HEK293 (cell line): ENCODE results near the gene MMAB.

Source experiments
- CTCF ChIP-seq: fragments of 450-650 bp; formaldehyde crosslinking; IDR thresholded peaks from 2 replicates; pipeline ENCODE4 v1.5.1; 2016; ENCODE audit warnings: missing biosample characterization, missing genetic modification characterization
- PRDM10 ChIP-seq: fragments of 450-650 bp; formaldehyde crosslinking; IDR thresholded peaks from 2 replicates; pipeline ENCODE4 v1.5.1; 2016; ENCODE audit warnings: missing biosample characterization, missing genetic modification characterization
- ZBTB26 ChIP-seq: fragments of 450-650 bp; formaldehyde crosslinking; optimal IDR thresholded peaks from 2 replicates; pipeline ENCODE3; 2016; ENCODE audit warnings: missing biosample characterization, mild to moderate bottlenecking, missing genetic modification characterization
- ZBTB8A ChIP-seq: fragments of 450-650 bp; formaldehyde crosslinking; IDR thresholded peaks from 2 replicates; pipeline ENCODE4 v1.5.1; 2016; ENCODE audit warnings: missing biosample characterization, missing genetic modification characterization
- ZNF394 ChIP-seq: fragments of 450-650 bp; formaldehyde crosslinking; IDR thresholded peaks from 2 replicates; pipeline ENCODE4 v1.5.1; 2016; ENCODE audit warnings: missing biosample characterization, missing genetic modification characterization, mild to moderate bottlenecking, moderate library complexity, borderline replicate concordance
- ZNF518A ChIP-seq: fragments of 450-650 bp; formaldehyde crosslinking; conservative IDR thresholded peaks from 2 replicates; pipeline ENCODE4 v1.5.1; 2016; ENCODE audit warnings: low read depth, missing biosample characterization, missing genetic modification characterization
- ZNF530 ChIP-seq: fragments of 450-650 bp; formaldehyde crosslinking; IDR thresholded peaks from 2 replicates; pipeline ENCODE4 v1.5.1; 2016; ENCODE audit warnings: low read depth, missing biosample characterization, missing genetic modification characterization
- ZNF654 ChIP-seq: fragments of 450-650 bp; formaldehyde crosslinking; IDR thresholded peaks from 2 replicates; pipeline ENCODE4 v1.5.1; 2016; ENCODE audit warnings: low read depth, missing biosample characterization, missing genetic modification characterization
- ZNF785 ChIP-seq: fragments of 450-650 bp; formaldehyde crosslinking; IDR thresholded peaks from 2 replicates; pipeline ENCODE4 v1.5.1; 2016; ENCODE audit warnings: missing biosample characterization, missing genetic modification characterization

GRCh38 chr12:109518820-109519665 is 54.3 kb downstream of the MMAB start:
- TF ChIP-seq CTCF (tag by site-specific recombination) (peak; percentile 59; the same call in 1 of the 2 replicates), ZNF654 (tag by site-specific recombination) (peak; percentile 85), ZBTB26 (tag by site-specific recombination) (no peak), ZNF518A (tag by site-specific recombination) (no peak), ZBTB8A (tag by site-specific recombination) (no peak), ZNF785 (no peak), ZNF394 (tag by site-specific recombination) (no peak), ZNF530 (tag by site-specific recombination) (no peak), PRDM10 (no peak)
